Chondrocyte (in vitro differentiated cells): ENCODE data around the gene ARHGAP28. TPM values are rescaled to one million over a fixed set of nuclear protein-coding genes. Genes with fewer than 3 reads are reported as not detected.

ENCODE experiments used
- DNase-seq: peaks from one replicate; pipeline ENCODE4 v3.0.0; 2021; ENCODE audit warnings: mixed read lengths, low spot score
- H3K27ac Mint-ChIP-seq: one replicate; pipeline ENCODE4 v1.8.0; 2021; ENCODE audit warnings: mild to moderate bottlenecking, moderate library complexity, mixed read lengths; ENCODE audit not compliant: unreplicated experiment
- H3K27me3 Mint-ChIP-seq: 2 replicates; pipeline ENCODE4 v1.8.0; 2021; ENCODE audit warnings: low read depth, mixed read lengths
- H3K36me3 Mint-ChIP-seq: 2 replicates; pipeline ENCODE4 v1.8.0; 2021; ENCODE audit warnings: low read depth, mixed read lengths
- H3K4me1 Mint-ChIP-seq: 2 replicates; pipeline ENCODE4 v1.8.0; 2021; ENCODE audit warnings: low read depth, mild to moderate bottlenecking, mixed read lengths
- H3K4me3 Mint-ChIP-seq: one replicate; pipeline ENCODE4 v1.8.0; 2021; ENCODE audit warnings: mild to moderate bottlenecking, moderate library complexity, mixed read lengths; ENCODE audit not compliant: unreplicated experiment
- H3K9me3 Mint-ChIP-seq: 2 replicates; pipeline ENCODE4 v1.8.0; 2021; ENCODE audit warnings: low read depth, mixed read lengths
- total RNA-seq: library from RNA; stranded (reverse); gene quantifications from 3 replicates; pipeline ENCODE4 v1.2.1, GENCODE V29; 2021
- TF ChIP-seq, protein P1 (sequence below): fragments of 200-600 bp; sonication (generic); IDR thresholded peaks from 2 replicates; pipeline ENCODE4 v1.5.0; 2021; ENCODE audit warnings: antibody characterized with exemption, mild to moderate bottlenecking, moderate library complexity

ARHGAP28 gene
- total RNA-seq, 1 donor from 2014 or later: 18.1 TPM

DNA sequence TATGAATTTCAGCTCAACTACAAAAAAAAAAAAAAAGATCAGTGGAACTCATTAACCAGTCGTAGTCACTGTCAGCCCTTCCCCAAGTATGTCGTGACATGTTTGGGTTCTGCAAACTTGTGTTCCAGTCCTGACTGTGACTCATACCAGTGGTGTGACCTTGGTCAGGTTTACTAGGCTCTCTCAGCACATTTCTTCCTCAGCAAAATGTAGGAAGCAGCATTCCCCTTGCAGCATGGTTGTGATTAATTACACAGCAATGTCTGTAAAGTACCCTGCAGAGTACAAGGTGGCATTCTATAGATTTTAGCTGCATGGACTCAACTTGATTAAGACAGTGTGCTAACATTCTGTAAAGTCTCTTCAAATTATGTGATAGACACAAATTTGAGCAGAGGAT is 231.1 kb downstream of the ARHGAP28 start:
- H3K27ac Mint-ChIP-seq: peak overlapping the region; percentile 61
- H3K36me3 Mint-ChIP-seq: no peaks in the 10 kb centered on the region
- TF ChIP-seq, protein P1, sequence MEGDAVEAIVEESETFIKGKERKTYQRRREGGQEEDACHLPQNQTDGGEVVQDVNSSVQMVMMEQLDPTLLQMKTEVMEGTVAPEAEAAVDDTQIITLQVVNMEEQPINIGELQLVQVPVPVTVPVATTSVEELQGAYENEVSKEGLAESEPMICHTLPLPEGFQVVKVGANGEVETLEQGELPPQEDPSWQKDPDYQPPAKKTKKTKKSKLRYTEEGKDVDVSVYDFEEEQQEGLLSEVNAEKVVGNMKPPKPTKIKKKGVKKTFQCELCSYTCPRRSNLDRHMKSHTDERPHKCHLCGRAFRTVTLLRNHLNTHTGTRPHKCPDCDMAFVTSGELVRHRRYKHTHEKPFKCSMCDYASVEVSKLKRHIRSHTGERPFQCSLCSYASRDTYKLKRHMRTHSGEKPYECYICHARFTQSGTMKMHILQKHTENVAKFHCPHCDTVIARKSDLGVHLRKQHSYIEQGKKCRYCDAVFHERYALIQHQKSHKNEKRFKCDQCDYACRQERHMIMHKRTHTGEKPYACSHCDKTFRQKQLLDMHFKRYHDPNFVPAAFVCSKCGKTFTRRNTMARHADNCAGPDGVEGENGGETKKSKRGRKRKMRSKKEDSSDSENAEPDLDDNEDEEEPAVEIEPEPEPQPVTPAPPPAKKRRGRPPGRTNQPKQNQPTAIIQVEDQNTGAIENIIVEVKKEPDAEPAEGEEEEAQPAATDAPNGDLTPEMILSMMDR: no peak
- peaks cover 8% of the 10 kb centered on the region for H3K9me3 Mint-ChIP-seq
- no peak overlapping the region for H3K4me3 Mint-ChIP-seq
- DNase-seq: no peak
- peaks cover 25% of the 10 kb centered on the region for H3K4me1 Mint-ChIP-seq
- H3K27me3 Mint-ChIP-seq: no peaks in the 10 kb centered on the region

DNA sequence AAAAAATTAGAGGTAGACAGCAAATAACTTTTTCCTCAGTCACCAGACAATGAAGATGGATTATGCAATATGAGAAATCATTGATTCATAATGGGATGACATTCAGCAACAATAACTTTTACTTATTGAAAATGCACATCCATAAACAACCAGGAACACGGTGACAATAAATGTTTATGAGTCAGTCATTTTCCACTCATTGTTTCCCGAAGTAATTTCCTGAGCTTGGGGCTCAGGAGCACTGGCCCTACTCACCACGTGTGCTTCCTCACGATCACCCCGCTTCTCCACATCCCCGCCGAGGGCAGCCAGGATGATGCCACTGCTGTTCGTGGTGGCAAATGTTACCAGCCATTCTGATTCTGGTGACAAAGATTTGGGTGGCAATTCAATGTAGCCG is 231.8 kb downstream of the ARHGAP28 start:
- DNase-seq: no peak
- no peak overlapping the region for H3K4me3 Mint-ChIP-seq
- no peaks in the 10 kb centered on the region for H3K27me3 Mint-ChIP-seq
- H3K27ac Mint-ChIP-seq: peak overlapping the region; percentile 54
- H3K36me3 Mint-ChIP-seq: no peaks in the 10 kb centered on the region
- H3K9me3 Mint-ChIP-seq: peaks cover 8% of the 10 kb centered on the region
- peaks cover 24% of the 10 kb centered on the region for H3K4me1 Mint-ChIP-seq
- TF ChIP-seq, protein P1: no peak

DNA sequence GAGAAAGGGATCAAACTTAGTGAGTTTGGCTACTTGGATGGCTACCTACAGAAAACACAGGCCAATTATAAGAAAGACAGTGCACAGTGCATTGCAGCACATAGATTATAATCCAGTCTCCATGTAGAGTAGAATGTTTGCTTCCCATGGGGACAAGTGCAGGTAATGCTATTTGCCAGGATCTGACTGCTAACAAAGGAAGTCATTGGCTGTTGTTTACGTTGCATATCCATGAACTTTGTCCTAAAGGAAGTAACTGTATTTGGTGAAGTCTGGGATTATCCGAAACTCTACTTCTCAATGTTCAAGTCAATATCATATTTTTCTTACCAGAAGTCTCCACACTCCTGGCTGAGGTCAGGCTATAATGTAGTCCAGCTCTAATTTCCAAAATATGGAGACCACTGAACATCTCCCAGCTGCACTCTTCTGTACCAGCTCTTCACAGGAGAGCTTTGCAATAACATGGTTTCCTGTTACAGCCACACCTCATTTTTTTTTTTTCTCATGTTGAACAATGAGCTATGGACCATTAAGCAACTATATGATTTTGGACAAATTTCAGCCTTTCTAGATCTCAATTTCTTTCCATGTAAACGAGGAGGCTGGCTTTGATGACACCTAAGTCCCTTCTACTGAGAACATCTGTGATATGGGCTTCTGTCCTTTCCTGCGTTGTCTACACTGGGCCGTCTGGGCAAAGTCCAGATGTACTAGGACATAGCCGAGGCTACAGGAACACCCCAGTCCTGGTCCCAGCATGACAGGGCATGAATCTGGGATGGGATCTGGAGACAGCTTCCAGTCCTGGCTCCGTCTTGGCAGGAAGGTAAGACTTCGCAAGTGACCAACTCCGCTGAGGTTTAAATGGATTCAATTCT is 233.3 kb downstream of the ARHGAP28 start:
- DNase-seq: no peak
- TF ChIP-seq, protein P1: no peak
- Mint-ChIP-seq H3K27ac (no peak overlapping the region), H3K36me3 (no peaks in the 10 kb centered on the region), H3K4me3 (no peak overlapping the region), H3K9me3 (peaks cover 8% of the 10 kb centered on the region), H3K27me3 (no peaks in the 10 kb centered on the region), H3K4me1 (peaks cover 17% of the 10 kb centered on the region)

DNA sequence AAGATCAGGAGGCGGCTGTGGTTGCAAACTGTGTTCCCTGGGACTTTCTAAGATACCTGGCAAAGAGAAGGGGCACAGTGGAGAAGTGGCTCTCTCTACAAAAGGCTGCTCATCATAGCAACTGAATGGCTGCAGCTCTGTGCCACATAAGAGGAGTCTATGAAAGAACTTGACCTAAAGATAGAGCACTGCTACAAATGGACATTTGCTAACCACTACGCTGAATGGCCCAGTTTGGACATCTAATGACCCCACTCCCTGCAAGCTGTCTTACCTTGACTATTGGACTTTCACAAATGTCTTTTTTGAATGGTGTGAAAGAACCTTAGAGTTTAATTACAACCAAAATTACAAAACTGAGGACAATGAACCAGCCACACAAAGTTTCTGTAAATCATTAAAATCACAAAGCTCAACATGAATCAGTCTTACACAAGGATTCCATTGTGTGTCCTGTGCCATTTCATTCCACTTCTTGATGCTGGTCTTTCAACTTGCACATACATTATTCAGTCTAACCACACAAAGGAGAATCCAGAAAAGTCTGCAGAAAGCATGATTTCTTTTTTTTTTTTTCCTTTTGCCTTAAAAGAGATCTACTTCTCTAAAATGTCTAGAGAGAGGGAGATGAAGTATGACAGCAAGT is 234.1 kb downstream of the ARHGAP28 start:
- no peak overlapping the region for H3K27ac Mint-ChIP-seq
- H3K36me3 Mint-ChIP-seq: no peaks in the 10 kb centered on the region
- H3K4me1 Mint-ChIP-seq: peaks cover 17% of the 10 kb centered on the region
- H3K4me3 Mint-ChIP-seq: no peak overlapping the region
- no peaks in the 10 kb centered on the region for H3K27me3 Mint-ChIP-seq
- TF ChIP-seq, protein P1: no peak
- peaks cover 8% of the 10 kb centered on the region for H3K9me3 Mint-ChIP-seq
- DNase-seq: no peak
